ENCODE measurements around the gene MUC20. TPM values are rescaled to one million over a fixed set of nuclear protein-coding genes. Genes with fewer than 3 reads are reported as not detected.

MUC20 gene
- total and polyA plus RNA-seq, 2 of the 13 experiments (the other 11 are each of a cell fraction or from before 2014, with no cell fraction given), result 0.24 to 0.83 TPM

- FAIRE-seq (no peak), ATAC-seq (no peak), DNase-seq (ENCODE audit: low spot score) (no peak)
- Histone ChIP-seq H3K4me1 (ENCODE audit: insufficient read depth, low read length) (peaks cover 5% of the 10 kb centered on the region), H3K4me2 (ENCODE audit: low read depth, low read length) (no peak overlapping the region), H3K79me2 (ENCODE audit: insufficient read depth, low read length) (no peaks in the 10 kb centered on the region), H2AFZ (ENCODE audit: low read length) (no peak overlapping the region), H3K36me3 (replicated peaks in 1 of 2; ENCODE audit: control insufficient read depth in 1 of 2, insufficient read depth in 2 of 2, low read length in 2 of 2) (no peaks in the 10 kb centered on the region), H4K20me1 (ENCODE audit: insufficient read depth, low read length) (no peaks in the 10 kb centered on the region), H3K9me3 (ENCODE audit: low read length) (no peaks in the 10 kb centered on the region), H3K4me3 (replicated peaks in 1 of 3; ENCODE audit: insufficient read depth in 1 of 3, low read depth in 2 of 3, low read length in 3 of 3) (no peak overlapping the region), H3K9ac (ENCODE audit: insufficient read depth, low read depth, low read length) (no peak overlapping the region), H3K27me3 (ENCODE audit: control insufficient read depth in 1 of 2, insufficient read depth in 2 of 2, low read length in 2 of 2) (peaks cover 9 to 38% of the 10 kb centered on the region in 2 experiments), H3K27ac (ENCODE audit: extremely low read length, insufficient read depth, low read length) (no peak overlapping the region)
- intact Hi-C loops (cut with micrococcal nuclease; ENCODE audit: unreplicated experiment) (no loop called here), in situ Hi-C loops (cut with HindIII; ENCODE audit: extremely low pct_ligation_motif_present, low pct_unique_long_range_greater_than_20kb) (no loop called here)
- CTCF ChIA-PET (ENCODE audit: low intra/inter-chr PET ratio, low total read pairs), result no interaction called here
- BruUV-seq (replicated peaks), result no TSS peak
- POLR2A ChIA-PET, result no interaction called here
- WGBS (ENCODE audit: low lambda C conversion rate), result 57% methylated on average over 2 of the region's 13 CpGs
- no peak for TF ChIP-seq SALL1 (CRISPR knock-in tag; IDR thresholded peaks at IDR 0.05)
- no peak for TF ChIP-seq SRF (IDR thresholded peaks at IDR 0.05; ENCODE audit: low read depth, low read length)
- TF ChIP-seq, protein P1, sequence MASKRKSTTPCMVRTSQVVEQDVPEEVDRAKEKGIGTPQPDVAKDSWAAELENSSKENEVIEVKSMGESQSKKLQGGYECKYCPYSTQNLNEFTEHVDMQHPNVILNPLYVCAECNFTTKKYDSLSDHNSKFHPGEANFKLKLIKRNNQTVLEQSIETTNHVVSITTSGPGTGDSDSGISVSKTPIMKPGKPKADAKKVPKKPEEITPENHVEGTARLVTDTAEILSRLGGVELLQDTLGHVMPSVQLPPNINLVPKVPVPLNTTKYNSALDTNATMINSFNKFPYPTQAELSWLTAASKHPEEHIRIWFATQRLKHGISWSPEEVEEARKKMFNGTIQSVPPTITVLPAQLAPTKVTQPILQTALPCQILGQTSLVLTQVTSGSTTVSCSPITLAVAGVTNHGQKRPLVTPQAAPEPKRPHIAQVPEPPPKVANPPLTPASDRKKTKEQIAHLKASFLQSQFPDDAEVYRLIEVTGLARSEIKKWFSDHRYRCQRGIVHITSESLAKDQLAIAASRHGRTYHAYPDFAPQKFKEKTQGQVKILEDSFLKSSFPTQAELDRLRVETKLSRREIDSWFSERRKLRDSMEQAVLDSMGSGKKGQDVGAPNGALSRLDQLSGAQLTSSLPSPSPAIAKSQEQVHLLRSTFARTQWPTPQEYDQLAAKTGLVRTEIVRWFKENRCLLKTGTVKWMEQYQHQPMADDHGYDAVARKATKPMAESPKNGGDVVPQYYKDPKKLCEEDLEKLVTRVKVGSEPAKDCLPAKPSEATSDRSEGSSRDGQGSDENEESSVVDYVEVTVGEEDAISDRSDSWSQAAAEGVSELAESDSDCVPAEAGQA (IDR thresholded peaks at IDR 0.05; ENCODE audit: low read depth), result no peak
- TF ChIP-seq, protein P1 (CRISPR knock-in tag; IDR thresholded peaks at IDR 0.05; ENCODE audit: borderline replicate concordance), result no peak
- no peak for TF ChIP-seq SNAI1 (CRISPR knock-in tag; IDR thresholded peaks at IDR 0.05; ENCODE audit: borderline replicate concordance)
- TF ChIP-seq, protein P2, sequence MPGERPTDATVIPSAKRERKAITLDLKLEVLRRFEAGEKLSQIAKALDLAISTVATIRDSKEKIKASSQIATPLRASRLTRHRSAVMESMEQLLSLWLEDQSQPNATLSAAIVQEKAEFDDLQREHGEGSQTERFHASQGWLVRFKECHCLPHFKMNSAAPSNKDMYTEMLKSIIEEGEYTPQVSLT (CRISPR knock-in tag; IDR thresholded peaks at IDR 0.05; ENCODE audit: borderline replicate concordance, low read depth), result no peak
- TF ChIP-seq CCDC6 (CRISPR knock-in tag; IDR thresholded peaks at IDR 0.05), result no peak
- TF ChIP-seq PAWR (CRISPR knock-in tag; IDR thresholded peaks at IDR 0.05; ENCODE audit: borderline replicate concordance), result no peak
- no peak for TF ChIP-seq ZNF740 (CRISPR knock-in tag; IDR thresholded peaks at IDR 0.05)
- TF ChIP-seq ZNF619 (CRISPR knock-in tag; IDR thresholded peaks at IDR 0.05), result no peak
- no peak for TF ChIP-seq CBX1 (IDR thresholded peaks at IDR 0.05; ENCODE audit: low read depth)
- no peak for TF ChIP-seq TOPORS (CRISPR knock-in tag; IDR thresholded peaks at IDR 0.05)
- no peak for TF ChIP-seq ZBTB38 (CRISPR knock-in tag; IDR thresholded peaks at IDR 0.05)
- no peak for TF ChIP-seq ZNF513 (CRISPR knock-in tag; conservative IDR thresholded peaks at IDR 0.05)
- no peak for TF ChIP-seq ETS1 (CRISPR knock-in tag; IDR thresholded peaks at IDR 0.05)
- no peak for TF ChIP-seq ZNF83 (CRISPR knock-in tag; IDR thresholded peaks at IDR 0.05; ENCODE audit: borderline replicate concordance)
- TF ChIP-seq SRSF1 (optimal IDR thresholded peaks at IDR 0.05; ENCODE audit: low read depth, low read length), result no peak
- TF ChIP-seq ZKSCAN1 (IDR thresholded peaks at IDR 0.05; ENCODE audit: low read length), result no peak
These were observed 31.3 kb downstream of the MUC20 start for GRCh38 chr3:195752066-195752465.

Data from HepG2 (cell line).